SK-N-SH (cell line): ENCODE data around the gene PCSK5. TPM values are rescaled to one million over a fixed set of nuclear protein-coding genes. Genes with fewer than 3 reads are reported as not detected.

ENCODE experiments used
- CTCF ChIA-PET: fragments of 300-600, 350-600 bp; formaldehyde crosslinking; extraction: SDS; loops from one replicate; lab custom pipeline; 2021; lab: Yijun Ruan, JAX
- POLR2A ChIA-PET: fragments of 350-600 bp; sonication (Branson Sonifier 250); formaldehyde crosslinking; extraction: SDS; loops from one replicate; lab custom pipeline; 2020; ENCODE audit warnings: antibody characterized with exemption, inconsistent platforms; lab: Yijun Ruan, JAX
- DNase-seq: peaks from one replicate; pipeline ENCODE4 v3.0.0; 2012
- H2AFZ ChIP-seq: fragments of 200-600 bp; sonication (generic); 2 replicates; pipeline ENCODE4 v1.8.1; 2016; ENCODE audit warnings: antibody characterized with exemption, mild to moderate bottlenecking, low read depth
- H3F3A ChIP-seq: fragments of 200-600 bp; sonication (generic); replicated peaks from 2 replicates; pipeline ENCODE3; 2016; ENCODE audit warnings: antibody characterized with exemption, mild to moderate bottlenecking; ENCODE audit not compliant: insufficient read depth
- H3K27ac ChIP-seq, 2 experiments: fragments of 200-500 bp in 1 of 2; fragments of 200-600 bp in 1 of 2; sonication (Bioruptor generic) in 1 of 2; sonication (generic), shearing (Covaris generic) in 1 of 2; 2 replicates each; pipeline versions ENCODE4 v1.5.1 to v1.6.1; 2014 to 2016; ENCODE audit warnings: low read depth in 2 of 2, inconsistent platforms in 1 of 2, low read length in 1 of 2, mild to moderate bottlenecking in 1 of 2, mixed read lengths in 1 of 2
- H3K27me3 ChIP-seq: fragments of 200-600 bp; sonication (generic), shearing (Covaris generic); 2 replicates; pipeline ENCODE4 v1.6.1; 2016; ENCODE audit warnings: mixed run types; ENCODE audit not compliant: insufficient read depth
- H3K36me3 ChIP-seq, 2 experiments: fragments of 200-500 bp in 1 of 2; fragments of 200-600 bp in 1 of 2; sonication (Bioruptor generic) in 1 of 2; sonication (generic) in 1 of 2; replicated peaks in 1 of 2; 2 replicates each; pipeline versions ENCODE3 to v1.5.1; 2014 to 2016; ENCODE audit warnings: low read length in 1 of 2, mild to moderate bottlenecking in 1 of 2; ENCODE audit not compliant: insufficient read depth in 2 of 2, control insufficient read depth in 1 of 2
- H3K4me1 ChIP-seq, 2 experiments: fragments of 200-500 bp in 1 of 2; fragments of 200-600 bp in 1 of 2; sonication (Bioruptor generic) in 1 of 2; sonication (generic), shearing (Covaris generic) in 1 of 2; 2 replicates each; pipeline versions ENCODE4 v1.5.1 to v1.6.1; 2014 to 2016; ENCODE audit warnings: low read depth in 1 of 2, low read length in 1 of 2, mixed run types in 1 of 2; ENCODE audit not compliant: insufficient read depth in 2 of 2, control insufficient read depth in 1 of 2
- H3K4me2 ChIP-seq: fragments of 200-600 bp; sonication (generic), shearing (Covaris generic); 2 replicates; pipeline ENCODE4 v1.6.1; 2017; ENCODE audit warnings: mixed run types
- H3K4me3 ChIP-seq, 2 experiments: fragments of 200-500 bp in 1 of 2; fragments of 200-600 bp in 1 of 2; sonication (Bioruptor generic) in 1 of 2; sonication (generic), shearing (Covaris generic) in 1 of 2; 2 replicates each; pipeline versions ENCODE4 v1.5.1 to v1.8.1; 2014 to 2016; ENCODE audit warnings: low read depth in 2 of 2, inconsistent platforms in 1 of 2, low read length in 1 of 2, mild to moderate bottlenecking in 1 of 2, mixed read lengths in 1 of 2, moderate library complexity in 1 of 2
- H3K79me2 ChIP-seq: fragments of 200-600 bp; sonication (generic); 2 replicates; pipeline ENCODE4 v1.8.1; 2017; ENCODE audit warnings: mild to moderate bottlenecking; ENCODE audit not compliant: insufficient read depth
- H3K9ac ChIP-seq: fragments of 200-600 bp; sonication (generic); 2 replicates; pipeline ENCODE4 v1.6.1; 2017; ENCODE audit warnings: mixed run types
- H3K9me2 ChIP-seq: fragments of 200-600 bp; sonication (generic); 2 replicates; pipeline ENCODE4 v1.6.1; 2017; ENCODE audit warnings: mixed run types
- H3K9me3 ChIP-seq: fragments of 200-600 bp; sonication (generic); 2 replicates; pipeline ENCODE4 v1.6.1; 2017; ENCODE audit warnings: mixed run types, mild to moderate bottlenecking, moderate library complexity
- H4K20me1 ChIP-seq: fragments of 200-600 bp; sonication (generic); 2 replicates; pipeline ENCODE4 v1.6.1; 2017; ENCODE audit warnings: mild to moderate bottlenecking, mixed run types; ENCODE audit not compliant: insufficient read depth
- CHD2 ChIP-seq: fragments of 150-350 bp; IDR thresholded peaks from 2 replicates; pipeline ENCODE4 v1.6.1; 2018; ENCODE audit warnings: low read length; ENCODE audit not compliant: partially characterized antibody
- CTCF ChIP-seq: fragments of 200-600 bp; sonication (generic); IDR thresholded peaks from 2 replicates; pipeline ENCODE4 v1.6.1; 2017; ENCODE audit warnings: antibody characterized with exemption, mild to moderate bottlenecking, moderate library complexity
- FOSL2 ChIP-seq: IDR thresholded peaks from 2 replicates; pipeline ENCODE4 v1.4.0; 2012; ENCODE audit warnings: low read depth, mild to moderate bottlenecking, moderate library complexity, borderline replicate concordance
- FOXM1 ChIP-seq: IDR thresholded peaks from 2 replicates; pipeline ENCODE4 v1.4.0; 2012; ENCODE audit warnings: low read depth, mild to moderate bottlenecking
- GABPA ChIP-seq: IDR thresholded peaks from 2 replicates; pipeline ENCODE4 v1.4.0; 2012; ENCODE audit warnings: low read depth, mild to moderate bottlenecking
- GATA2 ChIP-seq: sonication (generic); formaldehyde crosslinking; IDR thresholded peaks from 2 replicates; pipeline ENCODE4 v1.5.0; 2020; ENCODE audit warnings: mild to moderate bottlenecking, missing genetic modification reagents
- IRF3 ChIP-seq: fragments of 150-350 bp; IDR thresholded peaks from 2 replicates; pipeline ENCODE4 v1.6.1; 2016; ENCODE audit warnings: mild to moderate bottlenecking, low read depth, low read length
- MAX ChIP-seq: IDR thresholded peaks from 2 replicates; pipeline ENCODE4 v1.4.0; 2012; ENCODE audit warnings: low read depth
- MEF2A ChIP-seq: IDR thresholded peaks from 2 replicates; pipeline ENCODE4 v1.4.0; 2012; ENCODE audit warnings: low read depth, borderline replicate concordance
- NRF1 ChIP-seq: IDR thresholded peaks from 2 replicates; pipeline ENCODE4 v1.6.1; 2012; ENCODE audit warnings: low read depth, mild to moderate bottlenecking, low read length
- POLR2AphosphoS5 ChIP-seq: IDR thresholded peaks from 2 replicates; pipeline ENCODE4 v1.6.1; 2012; ENCODE audit warnings: low read depth, low read length
- RAD21 ChIP-seq: IDR thresholded peaks from 2 replicates; pipeline ENCODE4 v1.6.1; 2012; ENCODE audit warnings: mild to moderate bottlenecking, low read length
- RCOR1 ChIP-seq: fragments of 150-350 bp; IDR thresholded peaks from 2 replicates; pipeline ENCODE4 v1.6.1; 2017; ENCODE audit warnings: antibody characterized with exemption, low read length
- RFX5 ChIP-seq: IDR thresholded peaks from 2 replicates; pipeline ENCODE4 v1.6.1; 2012; ENCODE audit warnings: mild to moderate bottlenecking, improper control_type of control experiment, low read length
- SIN3A ChIP-seq: IDR thresholded peaks from 2 replicates; pipeline ENCODE4 v1.6.1; 2012; ENCODE audit warnings: low read depth, mild to moderate bottlenecking, low read length, moderate library complexity, borderline replicate concordance
- SMC3 ChIP-seq: IDR thresholded peaks from 2 replicates; pipeline ENCODE4 v1.6.1; 2012; ENCODE audit warnings: low read depth, low read length, improper control_type of control experiment
- USF1 ChIP-seq: IDR thresholded peaks from 2 replicates; pipeline ENCODE4 v1.4.0; 2012; ENCODE audit warnings: low read depth, borderline replicate concordance
- USF2 ChIP-seq: fragments of 150-350 bp; IDR thresholded peaks from 2 replicates; pipeline ENCODE4 v1.6.1; 2017; ENCODE audit warnings: antibody characterized with exemption, low read length, low read depth, borderline replicate concordance
- YY1 ChIP-seq: IDR thresholded peaks from 2 replicates; pipeline ENCODE4 v1.4.0; 2012; ENCODE audit warnings: low read depth, mild to moderate bottlenecking
- ZBTB33 ChIP-seq: IDR thresholded peaks from 2 replicates; pipeline ENCODE4 v1.4.0; 2012; ENCODE audit warnings: low read depth, borderline replicate concordance
- WGBS: methylation state at CpG from one replicate; pipeline ENCODE4 v1.1.6; 2017; ENCODE audit warnings: low lambda C conversion rate; 5-methylcytosine and 5-hydroxymethylcytosine counted together
- polyA plus RNA-seq, 3 experiments: library from polyadenylated mRNA; depleted of rRNA; stranded (reverse); fragments of >200 nt; gene quantifications; 2 replicates each; pipeline ENCODE4 v1.2.3, GENCODE V29; 2012

PCSK5 gene
- polyA plus RNA-seq, 1 of the 3 experiments (the other 2 are of a cell fraction) = 0.08 TPM

- H3K79me2 ChIP-seq = no peaks in the 10 kb centered on the region
- no peak overlapping the region for H3K27ac ChIP-seq
- no peak overlapping the region for H3K4me2 ChIP-seq
- H3K4me1 ChIP-seq = no peaks in the 10 kb centered on the region
- no peaks in the 10 kb centered on the region for H3F3A ChIP-seq
- no peak overlapping the region for H3K9ac ChIP-seq
- H3K9me3 ChIP-seq = no peaks in the 10 kb centered on the region
- H3K9me2 ChIP-seq = no peaks in the 10 kb centered on the region
- H3K4me3 ChIP-seq = no peak overlapping the region
- no peak for DNase-seq
- H4K20me1 ChIP-seq = no peaks in the 10 kb centered on the region
- 11% methylated on average over 3 of the region's 3 CpGs for WGBS
- H2AFZ ChIP-seq = no peak overlapping the region
- TF ChIP-seq FOXM1 (no peak), GATA2 (CRISPR knock-in tag) (no peak), SIN3A (no peak), SMC3 (no peak), NRF1 (no peak), FOSL2 (no peak), POLR2AphosphoS5 (no peak), USF2 (no peak), USF1 (no peak), RAD21 (no peak), RCOR1 (no peak), CHD2 (no peak), MAX (no peak)
- TF ChIP-seq, all 33 proteins: peak for 0
- ChIA-PET CTCF (no interaction called here), POLR2A (no interaction called here)
- no peaks in the 10 kb centered on the region for H3K36me3 ChIP-seq
- H3K27me3 ChIP-seq = no peaks in the 10 kb centered on the region; the same call in 1 of the 2 replicates
Observed at GRCh38 chr9:75918154-75918553, 27.7 kb downstream of the PCSK5 start.

- H3K9me3 ChIP-seq = no peaks in the 10 kb centered on the region
- no peaks in the 10 kb centered on the region for H3K79me2 ChIP-seq
- WGBS = 12% methylated on average over 3 of the region's 3 CpGs
- no peaks in the 10 kb centered on the region for H4K20me1 ChIP-seq
- H3K4me3 ChIP-seq = no peak overlapping the region
- H3K27me3 ChIP-seq = no peaks in the 10 kb centered on the region; the same call in 1 of the 2 replicates
- H2AFZ ChIP-seq = no peak overlapping the region
- POLR2A ChIA-PET = no interaction called here
- H3K4me2 ChIP-seq = no peak overlapping the region
- H3K36me3 ChIP-seq = no peaks in the 10 kb centered on the region
- no peaks in the 10 kb centered on the region for H3K9me2 ChIP-seq
- no peaks in the 10 kb centered on the region for H3F3A ChIP-seq
- no peaks in the 10 kb centered on the region for H3K4me1 ChIP-seq
- CTCF ChIA-PET = no interaction called here
- no peak overlapping the region for H3K9ac ChIP-seq
- no peak overlapping the region for H3K27ac ChIP-seq
- DNase-seq = no peak
- no peak for TF ChIP-seq USF1
- no peak for TF ChIP-seq IRF3
- no peak for TF ChIP-seq POLR2AphosphoS5
- no peak for TF ChIP-seq ZBTB33
- no peak for TF ChIP-seq NRF1
- TF ChIP-seq GATA2 (CRISPR knock-in tag) = no peak
- no peak for TF ChIP-seq YY1
- no peak for TF ChIP-seq MEF2A
- no peak for TF ChIP-seq RFX5
- TF ChIP-seq GABPA = no peak
- no peak for TF ChIP-seq CTCF
- TF ChIP-seq SIN3A = no peak
- TF ChIP-seq FOSL2 = no peak
Observed at GRCh38 chr9:75918909-75919308, 28.4 kb downstream of the PCSK5 start.
